ENCODE data around the gene PROP1.
"Not testable (repeated sequence)": the region's sequence is repeated elsewhere in the genome, so short reads cannot be mapped to it uniquely, and the experiment has no call there.

Gene PROP1

DNA sequence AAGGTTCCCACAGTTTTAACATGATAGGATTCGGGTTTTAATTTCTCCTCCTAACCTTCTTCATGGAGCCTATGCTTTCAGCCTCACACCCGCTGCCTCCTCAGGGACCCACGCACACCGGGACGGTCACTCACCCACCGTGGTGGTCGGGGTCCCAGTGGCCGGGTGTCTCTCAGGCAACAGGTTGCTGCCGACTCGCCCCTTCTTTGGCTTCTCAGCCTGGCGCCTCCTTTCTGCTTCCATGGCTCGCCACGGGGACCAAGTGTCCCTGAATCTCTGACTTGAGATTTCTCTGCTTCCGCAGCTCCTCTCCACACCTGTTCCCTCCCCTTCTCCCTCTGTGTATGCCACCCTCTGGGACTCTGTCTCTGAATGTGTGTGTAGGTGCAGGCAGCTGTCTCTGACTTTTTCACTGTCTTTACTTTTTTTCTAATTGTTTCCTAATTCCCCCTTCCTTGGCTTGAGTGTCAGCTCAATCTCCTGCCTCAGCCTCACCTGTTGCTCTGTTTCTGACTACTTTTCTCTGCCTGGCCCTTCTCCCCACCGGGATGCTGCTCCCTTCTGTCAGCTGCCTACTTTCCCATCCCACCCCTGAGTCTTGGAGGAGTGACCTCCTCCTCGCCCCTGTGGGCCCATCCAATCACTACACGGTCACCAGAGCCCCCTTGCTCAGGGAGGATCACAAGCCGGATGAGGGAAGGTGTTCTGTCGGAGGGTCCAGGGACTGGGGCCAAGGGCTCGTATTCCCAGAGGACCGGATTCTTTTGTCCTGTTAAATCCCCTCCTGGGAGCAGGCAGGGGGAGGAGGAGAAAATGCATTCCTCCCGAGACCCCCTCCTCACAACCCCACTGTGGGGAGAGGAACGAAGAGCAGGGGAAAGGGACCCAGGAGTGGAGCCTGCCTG is at the start of gene PROP1:
Gene PROP1, minus strand, starts transcription at position 552 of the 905 bp plus-strand sequence. Its CDS starts 309 bp downstream, at position 243.
- no peak for DNase-seq

DNA sequence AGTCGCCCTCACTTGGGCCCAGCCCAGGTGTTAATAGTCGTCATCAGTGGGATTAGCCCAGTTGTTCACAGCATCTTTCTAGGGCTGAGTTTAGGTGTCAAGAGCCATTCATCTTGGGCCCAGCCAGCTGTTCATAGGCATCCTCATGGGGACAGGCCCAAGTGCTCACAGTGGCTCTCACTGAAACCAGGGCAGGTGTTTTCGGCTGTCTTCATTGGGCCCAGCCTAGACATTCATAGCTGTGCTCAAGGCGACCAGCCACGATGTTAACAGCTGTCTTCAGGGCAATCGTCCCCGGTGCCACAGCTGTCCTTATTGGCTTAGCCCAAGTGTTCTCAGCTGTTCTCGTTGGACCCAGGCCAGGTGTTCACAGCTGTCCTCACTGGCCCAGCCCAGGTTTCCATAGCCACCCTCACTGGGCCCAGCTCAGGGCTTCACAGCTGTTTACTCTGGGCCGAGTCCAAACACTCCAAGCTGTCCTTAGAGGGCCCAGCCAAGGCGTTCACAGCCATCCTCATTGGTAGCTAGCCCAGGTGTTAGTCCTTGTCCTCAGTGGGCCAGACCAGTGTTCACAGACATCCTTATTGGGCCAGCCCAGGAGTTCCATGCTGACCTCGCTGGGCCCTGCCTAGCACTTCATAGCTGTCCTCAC is 23.5 kb upstream of the PROP1 start:
- DNase-seq = not testable (repeated sequence)

DNA sequence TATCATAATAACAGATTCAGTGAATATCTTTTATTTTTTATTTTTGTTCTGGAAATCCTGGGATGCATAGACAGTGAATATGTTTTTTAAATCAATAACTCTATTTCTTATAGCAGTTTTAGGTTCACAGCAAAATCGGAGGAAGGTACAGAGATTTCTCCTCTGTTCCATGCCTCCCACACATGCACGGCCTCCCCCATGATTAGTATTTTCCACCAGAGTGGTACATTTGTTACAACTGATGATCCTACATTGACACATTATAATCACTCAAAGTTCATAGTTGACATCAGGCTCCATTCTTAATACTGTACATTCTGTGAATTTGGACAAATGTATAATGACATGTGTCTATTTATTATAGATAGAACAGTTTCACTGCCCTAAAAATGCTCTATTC is 16.7 kb upstream of the PROP1 start:
- not testable (repeated sequence) for DNase-seq

DNA sequence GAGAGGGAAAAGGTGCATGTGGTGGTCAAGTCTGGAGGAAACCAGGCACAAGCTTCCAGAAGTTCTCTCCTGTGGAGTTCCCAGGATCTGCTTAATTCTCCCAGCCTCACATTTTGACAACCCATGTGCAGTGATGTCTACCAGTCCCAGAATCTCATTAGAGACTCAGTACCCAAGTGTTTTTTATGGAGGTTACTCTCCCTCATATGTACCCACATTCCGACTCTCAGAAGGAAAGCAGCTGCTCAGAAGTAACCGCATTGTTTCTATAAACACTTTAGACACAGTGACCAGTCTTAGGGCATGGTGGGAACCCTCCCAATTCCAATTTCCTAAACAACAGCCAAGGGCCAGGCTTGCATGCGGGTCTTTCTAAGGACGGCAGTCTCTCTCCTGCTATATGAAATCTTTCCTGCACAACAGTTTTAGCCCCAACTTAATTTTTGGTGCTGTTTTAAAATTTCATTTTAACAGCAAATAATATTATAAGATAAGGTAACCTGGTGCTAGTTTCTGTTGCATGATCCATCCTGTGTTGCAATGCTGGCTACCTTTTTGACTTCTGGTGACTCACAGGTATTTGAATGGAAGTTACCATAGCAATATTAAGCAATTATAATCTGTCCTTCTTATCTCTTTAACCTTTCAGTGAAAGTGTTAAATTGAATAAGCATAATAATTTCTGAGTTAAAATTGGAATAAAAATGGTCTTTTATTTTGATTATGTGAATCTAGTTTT is 15.9 kb upstream of the PROP1 start:
- not testable (repeated sequence) for DNase-seq

DNA sequence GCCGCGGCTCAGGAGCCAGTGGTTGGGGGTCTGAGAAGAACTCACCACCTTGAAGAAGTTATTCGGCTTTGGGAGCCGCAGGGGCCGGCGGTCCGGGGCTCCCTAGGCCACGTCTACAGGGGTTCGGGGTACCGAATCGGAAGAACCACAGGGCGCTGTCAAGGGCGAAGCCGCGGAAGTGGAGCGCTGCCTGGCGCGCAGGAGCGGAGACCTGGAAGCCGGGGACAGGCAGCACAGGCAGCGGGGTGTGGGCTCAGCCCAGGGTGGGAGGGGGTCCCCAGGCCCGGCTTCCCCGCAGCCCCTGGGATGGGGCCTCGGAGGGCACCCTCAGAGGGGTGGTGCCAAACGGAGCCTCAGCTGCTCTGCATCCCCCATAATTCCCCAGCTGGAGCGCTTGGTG is 11.2 kb upstream of the PROP1 start:
- not testable (repeated sequence) for DNase-seq

DNA sequence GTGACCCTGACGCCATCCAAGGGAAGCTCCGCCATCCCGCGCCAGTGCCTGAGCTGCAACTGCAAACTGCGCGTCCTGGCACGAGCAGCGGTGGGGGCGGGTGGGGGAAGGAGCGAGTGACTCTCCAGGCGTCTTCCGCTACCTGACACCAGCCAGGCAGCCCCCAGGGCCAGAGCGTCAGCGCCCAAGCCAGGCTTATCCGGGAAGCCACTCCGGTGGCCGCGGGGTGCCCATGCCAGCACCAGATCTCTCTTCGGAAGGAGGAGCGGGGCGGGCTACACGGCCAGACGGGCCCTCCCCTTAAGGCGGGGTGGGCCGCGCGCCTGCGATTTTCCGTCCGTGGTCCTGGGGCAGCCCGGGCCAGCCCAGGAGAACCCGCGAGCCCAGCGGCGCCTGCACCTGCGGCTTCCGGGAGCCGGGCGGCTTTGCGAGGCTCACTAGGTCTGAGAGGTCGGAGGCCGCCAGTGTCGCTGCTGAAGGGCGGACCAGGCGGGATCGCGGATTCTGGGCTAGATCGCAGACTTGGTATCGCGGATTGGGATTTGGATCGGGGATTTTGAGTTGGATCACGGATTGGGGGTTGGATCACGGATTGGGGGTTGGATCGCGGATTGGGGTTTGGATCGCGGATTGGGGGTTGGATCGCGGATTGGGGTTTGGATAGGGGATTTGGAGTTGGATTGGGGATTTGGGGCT is 10.6 kb upstream of the PROP1 start:
- not testable (repeated sequence) for DNase-seq

DNA sequence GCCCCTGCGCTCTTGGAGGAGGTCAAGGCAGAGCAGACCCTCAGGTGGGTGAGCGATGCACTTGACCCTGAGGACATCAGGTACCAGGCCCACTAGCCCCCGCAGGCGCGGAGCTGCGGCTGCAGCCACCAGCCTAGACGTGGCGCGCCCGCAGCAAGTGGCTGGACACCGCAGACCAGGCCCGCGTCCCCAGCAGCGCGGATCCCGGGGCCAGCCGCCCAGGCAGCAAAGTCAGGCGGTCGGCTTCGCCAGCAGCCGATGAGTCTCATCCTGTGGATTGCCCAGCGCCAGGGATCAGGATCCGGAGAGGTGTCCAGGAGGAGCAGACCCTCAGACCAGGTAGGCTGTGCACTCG is 10.1 kb upstream of the PROP1 start:
- not testable (repeated sequence) for DNase-seq

DNA sequence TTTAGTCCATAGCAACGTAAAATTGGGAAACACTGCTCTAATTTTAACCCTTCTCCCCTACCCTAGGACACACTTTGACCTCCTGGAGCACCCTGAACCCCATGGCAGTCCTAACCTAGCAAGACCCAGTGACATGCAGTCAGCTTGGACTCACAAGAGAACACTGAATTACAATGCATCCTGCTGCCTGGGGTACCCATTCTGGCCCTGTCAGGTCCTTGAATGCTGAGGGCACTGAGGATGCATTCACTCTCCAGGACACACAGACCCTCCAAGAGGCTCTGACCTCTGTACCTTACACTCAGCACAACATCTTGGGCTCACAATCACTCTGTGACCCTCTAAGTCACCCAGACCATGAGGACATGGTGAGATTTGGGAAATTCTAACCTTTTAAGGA is 1.8 kb upstream of the PROP1 start:
- DNase-seq = no peak

DNA sequence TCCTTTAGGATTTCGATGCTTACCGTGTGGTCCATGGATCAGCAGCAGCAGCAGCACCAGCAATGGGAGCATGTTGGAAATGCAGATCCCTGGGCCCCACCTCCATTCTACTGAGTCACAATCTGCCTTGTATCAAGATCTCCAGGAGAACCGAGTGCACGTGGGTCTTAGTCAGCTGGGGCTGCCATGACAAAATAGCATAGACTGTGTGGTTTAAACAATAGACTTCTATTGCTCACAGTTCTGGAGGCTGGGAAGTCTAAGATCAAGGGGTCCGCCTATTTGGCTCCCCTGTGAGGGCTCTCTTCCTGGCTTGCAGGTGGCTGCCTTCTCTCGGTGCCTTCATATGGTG is 1.3 kb upstream of the PROP1 start:
- DNase-seq = no peak

DNA sequence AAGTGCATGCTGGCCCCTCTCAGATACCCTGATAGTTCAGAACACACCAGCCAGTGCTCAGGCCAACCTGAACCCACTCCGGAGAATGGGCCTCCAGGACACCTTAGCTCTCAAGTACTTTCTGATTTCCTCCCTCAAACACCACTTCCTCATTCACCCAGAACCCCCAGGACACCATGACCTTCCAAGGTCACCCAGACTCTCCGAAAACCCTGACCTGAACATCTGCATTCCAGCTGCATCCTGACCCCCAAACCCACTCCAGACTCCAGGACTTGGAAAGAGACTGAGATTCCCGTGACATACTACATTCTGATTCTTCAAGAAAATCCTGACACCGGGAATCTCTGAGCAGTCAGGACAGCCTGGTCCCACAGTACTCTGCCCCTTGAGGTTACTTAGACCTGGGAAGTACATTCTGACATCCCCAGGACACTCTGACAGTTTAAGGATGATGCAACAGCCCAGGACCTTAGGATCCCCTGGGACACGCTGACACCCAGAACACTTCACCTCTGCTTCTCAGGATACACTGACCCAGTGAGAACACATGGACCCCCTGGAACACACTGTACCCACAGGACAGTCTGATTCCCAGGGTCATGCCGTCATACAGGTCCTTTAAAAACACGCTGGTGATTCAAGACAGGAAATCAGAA is 747 bp upstream of the PROP1 start:
- no peak for DNase-seq

DNA sequence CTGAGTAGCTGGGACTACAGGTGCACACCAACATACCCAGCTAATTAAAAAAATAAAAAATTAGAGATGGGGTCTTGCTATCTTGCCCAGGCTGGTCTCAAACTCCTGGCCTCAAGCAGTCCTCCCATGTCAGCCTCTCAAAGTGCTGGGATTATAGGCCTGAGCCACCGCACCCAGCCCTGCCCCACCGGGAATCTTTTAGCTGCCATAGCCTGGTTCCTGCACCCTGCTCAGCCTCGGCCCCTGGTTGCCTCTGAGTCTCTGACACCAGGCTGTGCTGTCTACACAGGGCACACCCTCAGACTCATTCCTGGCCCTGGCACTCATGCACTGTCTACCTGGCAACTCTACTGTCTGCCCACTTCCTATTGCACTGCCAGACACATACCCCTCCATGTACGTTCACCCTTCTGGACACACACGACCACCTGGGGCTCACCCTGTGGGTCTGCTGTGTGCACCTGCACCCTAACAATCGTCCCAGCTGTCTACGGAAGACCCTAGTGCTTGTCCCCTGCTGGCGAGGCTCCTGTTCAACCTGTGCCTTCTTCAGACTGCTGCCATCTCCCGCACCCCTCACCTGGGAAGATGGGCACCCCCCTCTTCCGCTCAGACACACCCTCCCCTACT is 1.4 kb downstream of the PROP1 start:
- no peak for DNase-seq

DNA sequence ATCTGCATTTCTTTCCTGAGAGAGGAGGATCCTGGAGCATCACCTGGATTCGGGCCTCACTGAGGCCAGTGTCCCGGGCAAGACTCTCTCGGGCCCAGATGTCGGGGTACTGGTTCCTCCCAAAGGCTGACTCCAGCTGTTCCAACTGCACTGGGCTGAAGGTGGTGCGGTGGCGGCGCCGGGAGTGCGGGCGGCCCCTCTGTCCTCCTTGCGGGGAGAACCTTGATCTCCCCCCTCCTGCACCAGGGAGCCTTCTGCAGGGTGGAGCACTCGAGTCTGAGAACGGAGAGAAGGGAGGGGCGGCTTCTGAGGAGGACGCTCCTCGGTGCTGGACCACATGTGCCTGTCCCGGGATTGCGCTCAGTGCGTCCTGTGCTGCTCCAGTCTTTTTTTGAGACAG is 2.0 kb downstream of the PROP1 start:
- DNase-seq = no peak

DNA sequence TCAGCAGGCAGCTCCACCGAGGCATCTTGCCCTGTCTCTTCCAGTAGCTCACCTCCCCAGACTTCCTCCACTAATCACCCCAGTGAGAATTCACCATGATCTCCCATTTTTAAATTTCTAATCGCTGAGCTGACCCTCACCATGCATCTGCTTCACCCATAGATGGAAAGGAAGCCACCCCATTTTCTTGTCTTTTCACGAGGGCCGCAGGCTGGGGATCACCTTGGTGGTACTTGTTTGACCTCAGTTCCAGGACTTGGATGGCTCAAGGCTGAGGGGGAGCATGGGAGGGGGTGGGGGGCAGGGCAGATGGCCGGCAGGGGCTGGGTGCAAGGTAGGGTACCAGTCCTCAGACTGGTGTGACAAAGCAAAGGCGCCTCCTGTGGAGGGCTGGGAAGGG is 3.6 kb downstream of the PROP1 start:
- DNase-seq = no peak

DNA sequence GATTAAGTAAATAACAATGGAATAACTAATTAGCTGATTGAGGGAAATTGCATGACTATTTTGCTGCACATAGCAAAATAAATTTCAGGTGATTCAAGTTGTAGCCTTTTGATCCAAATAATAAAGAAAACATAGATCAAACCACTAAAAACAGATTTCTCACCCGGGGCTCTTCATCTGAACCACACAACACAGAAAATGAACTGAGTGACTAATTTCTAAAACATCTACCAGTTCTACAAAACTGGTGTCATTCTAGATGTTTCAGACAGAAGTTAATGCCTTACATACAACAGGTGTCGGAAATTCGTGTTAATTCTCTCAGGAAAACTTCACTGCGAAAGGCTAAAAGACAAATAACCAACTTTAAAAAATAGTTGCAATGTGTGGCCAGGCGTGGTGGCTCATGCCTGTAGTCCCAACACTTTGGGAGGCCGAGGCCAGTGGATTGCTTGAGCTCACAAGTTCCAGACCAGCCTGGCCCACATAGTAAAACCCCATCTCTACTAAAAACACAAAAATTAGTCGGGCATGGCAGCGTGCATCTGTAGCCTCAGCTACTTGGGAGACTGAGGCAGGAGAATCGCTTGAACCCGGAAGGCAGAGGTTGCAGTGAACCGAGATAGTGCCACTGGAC is 6.9 kb downstream of the PROP1 start:
- DNase-seq = no peak

DNA sequence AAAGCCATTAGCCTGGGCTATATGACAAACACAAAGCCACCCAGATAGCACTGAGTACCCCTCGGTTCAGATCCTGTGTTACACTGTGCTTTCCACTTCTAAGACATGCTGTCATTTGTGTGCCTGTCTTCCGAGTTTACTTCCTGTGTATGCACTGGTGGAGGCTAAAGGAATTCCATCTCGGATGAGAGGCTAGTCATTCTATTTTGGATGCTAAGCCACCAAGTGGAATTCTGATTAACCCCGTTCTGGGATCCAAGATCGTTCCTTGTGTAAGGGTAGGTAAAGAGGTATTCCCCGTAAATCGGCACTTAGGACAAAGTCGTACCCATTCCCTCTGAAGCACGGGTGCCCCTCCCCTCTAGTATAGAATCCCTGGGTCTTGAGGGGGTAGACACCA is 8.7 kb downstream of the PROP1 start:
- no peak for DNase-seq

DNA sequence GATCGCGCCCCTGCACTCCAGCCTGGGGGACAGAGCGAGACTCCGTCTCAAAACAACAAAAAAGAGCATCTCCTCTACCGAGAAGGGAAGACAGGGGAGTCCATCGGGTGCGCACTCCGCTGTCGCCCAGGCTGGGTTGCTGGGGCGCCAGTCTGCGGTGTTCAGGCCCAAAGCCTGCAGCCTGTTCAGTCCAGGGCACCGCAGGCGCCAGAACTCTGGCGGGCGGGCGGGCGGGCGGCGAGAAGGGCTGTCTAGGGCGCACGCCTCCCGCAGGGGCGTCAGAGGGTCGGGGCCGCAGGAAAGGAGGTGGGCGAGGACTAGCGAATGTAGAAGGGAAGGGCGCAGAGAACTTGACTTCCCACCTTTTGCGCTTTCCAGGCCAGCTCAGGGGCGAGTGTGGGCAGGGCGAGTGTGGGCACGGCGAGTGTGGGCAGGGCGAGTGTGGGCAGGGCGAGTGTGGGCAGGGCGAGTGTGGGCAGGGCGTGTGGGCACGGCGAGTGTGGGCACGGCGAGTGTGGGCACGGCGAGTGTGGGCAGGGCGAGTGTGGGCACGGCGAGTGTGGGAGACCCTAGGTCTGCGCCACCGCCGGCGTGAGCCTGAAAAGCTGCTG is 10.5 kb downstream of the PROP1 start:
- DNase-seq = no peak

DNA sequence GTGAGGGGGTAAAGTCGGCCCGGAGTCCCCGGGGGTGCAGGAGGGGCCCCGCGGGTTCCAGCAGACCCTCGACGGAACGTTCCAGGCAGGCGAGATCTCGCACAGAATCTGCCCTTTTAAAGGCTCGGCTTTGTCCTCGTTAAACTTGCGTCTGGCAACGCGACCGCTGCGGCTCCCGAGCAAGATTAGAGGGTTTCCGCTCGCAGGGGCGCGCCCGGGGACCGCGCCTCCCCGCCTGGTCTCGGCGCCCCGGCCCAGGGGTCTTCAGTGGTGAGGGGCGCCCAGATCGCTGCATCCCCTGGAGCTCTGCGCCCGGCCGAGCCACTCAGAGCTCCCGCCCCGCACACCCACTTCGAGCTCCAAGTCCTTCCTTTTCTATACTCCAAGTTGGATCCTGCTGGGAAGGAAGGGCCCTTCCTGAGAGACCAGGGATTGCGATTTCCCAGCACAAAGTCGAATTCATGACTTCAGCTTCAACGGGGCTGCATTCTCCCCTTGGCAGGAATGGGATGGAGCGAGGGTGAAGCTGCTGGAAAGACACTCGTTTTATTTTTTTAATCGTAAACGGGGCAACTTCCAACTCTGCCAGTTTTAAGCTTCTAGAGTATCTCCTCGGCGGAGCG is 11.3 kb downstream of the PROP1 start:
- DNase-seq = no peak

DNA sequence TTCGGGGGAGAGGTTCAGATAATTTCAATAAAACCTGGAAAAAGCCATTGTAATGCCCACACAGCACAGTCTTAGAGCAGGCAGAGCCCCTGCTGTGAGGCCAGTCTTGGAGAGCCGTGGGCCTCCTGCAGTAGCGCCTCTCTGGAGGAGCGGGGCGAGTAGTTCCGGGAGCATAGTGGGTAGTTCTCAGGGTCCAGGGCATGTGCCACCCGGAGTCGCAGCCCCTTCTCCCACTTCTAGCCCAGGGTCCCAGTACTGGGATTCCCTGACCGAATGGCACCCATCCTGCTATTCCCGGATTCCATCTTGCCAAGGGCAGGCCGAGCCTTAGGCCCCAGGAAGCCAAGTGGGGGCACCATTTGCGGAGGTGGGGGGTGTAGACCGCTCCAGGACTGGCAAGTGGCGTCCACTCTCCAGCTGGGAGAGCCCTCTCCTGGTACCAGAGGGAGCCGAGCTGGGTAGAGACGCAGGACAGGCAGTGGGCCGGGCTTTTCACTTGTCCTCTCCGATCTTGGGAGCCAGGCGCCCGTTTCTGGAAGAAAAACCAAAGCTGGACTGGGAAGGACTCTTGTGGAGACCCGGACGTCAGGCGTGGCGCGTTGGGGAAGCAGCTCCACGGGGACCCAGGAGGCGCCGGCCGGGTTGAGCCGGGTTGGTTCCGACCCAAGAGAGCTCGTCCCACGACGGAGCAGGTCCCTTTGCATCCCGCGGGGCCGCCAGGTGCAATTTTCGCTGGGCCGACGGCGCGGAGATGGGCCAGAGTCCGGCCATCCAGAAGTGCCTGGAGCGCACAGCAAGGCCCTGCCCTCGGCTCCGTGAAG is 12.1 kb downstream of the PROP1 start:
- no peak for DNase-seq

DNA sequence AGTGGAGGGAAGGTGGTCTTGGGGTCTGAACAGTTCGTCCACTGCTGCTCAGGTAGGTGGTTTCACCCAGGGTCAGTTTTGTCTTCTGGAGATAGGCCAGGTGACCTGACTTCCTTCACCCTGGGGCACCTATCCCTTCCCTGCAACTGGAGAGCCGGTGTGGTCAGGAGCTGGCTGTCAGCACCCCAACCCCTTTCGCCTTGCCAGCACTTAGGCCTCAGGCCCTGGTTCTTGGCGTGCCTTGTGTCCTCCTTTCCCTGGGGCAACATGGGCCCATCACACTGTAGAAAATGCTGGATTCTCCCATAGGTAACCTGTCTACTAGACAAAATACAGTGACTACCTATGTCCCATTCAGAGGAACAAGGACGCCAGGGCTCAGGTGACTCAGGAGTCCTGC is 13.1 kb downstream of the PROP1 start:
- no peak for DNase-seq
